Nephron progenitor cell (in vitro differentiated cells): ENCODE data around the gene CFD.
"Not testable (repeated sequence)": the region's sequence is repeated elsewhere in the genome, so short reads cannot be mapped to it uniquely, and the experiment has no call there.

ENCODE experiments used
- DNase-seq: peaks from one replicate; pipeline ENCODE4 v3.0.0; 2021
- H3K27ac Mint-ChIP-seq: 2 replicates; pipeline ENCODE4 v1.8.0; 2021; ENCODE audit warnings: mild to moderate bottlenecking, moderate library complexity, mixed read lengths
- H3K27me3 Mint-ChIP-seq: 2 replicates; pipeline ENCODE4 v1.8.0; 2021; ENCODE audit warnings: mild to moderate bottlenecking, low read depth, mixed read lengths; ENCODE audit not compliant: poor library complexity
- H3K36me3 Mint-ChIP-seq: 2 replicates; pipeline ENCODE4 v1.8.0; 2021; ENCODE audit warnings: low read depth, mixed read lengths
- H3K4me1 Mint-ChIP-seq: 2 replicates; pipeline ENCODE4 v1.8.0; 2021; ENCODE audit warnings: mixed read lengths
- H3K4me3 Mint-ChIP-seq: 2 replicates; pipeline ENCODE4 v1.8.0; 2021; ENCODE audit warnings: mild to moderate bottlenecking, moderate library complexity, mixed read lengths
- H3K9me3 Mint-ChIP-seq: 2 replicates; pipeline ENCODE4 v1.8.0; 2021; ENCODE audit warnings: mild to moderate bottlenecking, moderate library complexity, mixed read lengths
- CTCF ChIP-seq: fragments of 200-600 bp; sonication (generic); IDR thresholded peaks from 2 replicates; pipeline ENCODE4 v1.5.0; 2021; ENCODE audit warnings: antibody characterized with exemption

CFD gene

GRCh38 chr19:873561-874041 is 14.1 kb downstream of the CFD start:
- no peak overlapping the region for H3K27ac Mint-ChIP-seq
- H3K36me3 Mint-ChIP-seq, result peaks cover 29% of the 10 kb centered on the region
- no peaks in the 10 kb centered on the region for H3K9me3 Mint-ChIP-seq
- H3K4me1 Mint-ChIP-seq, result no peaks in the 10 kb centered on the region
- no peaks in the 10 kb centered on the region for H3K27me3 Mint-ChIP-seq
- no peak for TF ChIP-seq CTCF
- H3K4me3 Mint-ChIP-seq, result no peak overlapping the region
- no peak for DNase-seq

GRCh38 chr19:875265-875879 is 15.9 kb downstream of the CFD start:
- H3K4me3 Mint-ChIP-seq, result no peak overlapping the region
- DNase-seq, result no peak
- no peaks in the 10 kb centered on the region for H3K9me3 Mint-ChIP-seq
- H3K27me3 Mint-ChIP-seq, result no peaks in the 10 kb centered on the region
- peaks cover 21% of the 10 kb centered on the region for H3K36me3 Mint-ChIP-seq
- no peaks in the 10 kb centered on the region for H3K4me1 Mint-ChIP-seq
- no peak overlapping the region for H3K27ac Mint-ChIP-seq
- TF ChIP-seq CTCF, result no peak

DNA sequence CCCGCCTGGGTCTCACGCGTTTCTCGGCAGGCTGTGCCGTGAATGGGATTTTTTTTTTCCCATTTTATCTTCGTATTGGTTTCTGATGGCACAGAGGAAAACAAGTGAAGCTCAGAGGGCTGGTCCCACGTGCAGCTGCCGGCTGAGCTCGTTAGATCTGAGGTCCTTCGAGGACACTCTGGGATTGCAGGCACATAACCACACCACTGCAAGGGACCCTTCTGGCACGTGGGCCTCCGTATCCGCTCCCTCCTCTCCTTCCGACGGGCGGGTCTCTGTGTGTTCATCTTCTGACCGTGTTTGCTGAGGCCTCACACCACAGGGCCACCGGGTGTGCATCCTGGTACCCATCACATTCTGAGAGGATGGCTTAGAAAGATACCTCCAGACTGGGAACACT is 16.6 kb downstream of the CFD start:
- Mint-ChIP-seq H3K27me3 (no peaks in the 10 kb centered on the region), H3K9me3 (no peaks in the 10 kb centered on the region)

DNA sequence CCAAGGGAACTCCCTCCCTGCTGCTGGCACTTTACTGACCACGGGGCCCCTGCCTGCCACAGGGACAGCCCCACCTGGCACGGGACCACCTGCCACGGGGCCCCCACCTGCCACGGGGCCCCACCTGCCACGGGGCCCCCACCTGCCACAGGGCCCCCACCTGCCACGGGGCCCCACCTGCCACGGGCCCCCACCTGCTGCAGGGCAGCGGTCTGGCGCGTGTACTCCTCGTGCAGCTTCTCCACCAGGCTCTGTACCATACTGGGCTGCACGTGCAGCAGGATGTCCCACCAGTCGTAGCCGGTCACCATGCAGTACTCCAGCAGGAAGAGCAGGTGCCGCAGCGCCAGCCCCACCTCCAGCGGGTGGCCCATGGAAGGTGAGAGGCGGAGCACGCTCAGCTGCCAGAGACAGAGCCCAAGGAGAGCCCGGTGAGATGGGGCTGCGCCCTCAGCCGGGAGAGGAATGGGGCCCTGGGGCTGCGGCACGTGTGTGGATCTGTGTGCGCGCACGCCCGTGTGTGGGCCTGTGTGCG is 17.4 kb downstream of the CFD start:
- no peaks in the 10 kb centered on the region for H3K9me3 Mint-ChIP-seq
- H3K27ac Mint-ChIP-seq, result no peak overlapping the region
- DNase-seq, result no peak
- peaks cover 30% of the 10 kb centered on the region for H3K36me3 Mint-ChIP-seq
- H3K27me3 Mint-ChIP-seq, result no peaks in the 10 kb centered on the region
- no peaks in the 10 kb centered on the region for H3K4me1 Mint-ChIP-seq
- H3K4me3 Mint-ChIP-seq, result no peak overlapping the region
- no peak for TF ChIP-seq CTCF

More for the DNA sequence above, 16.6 kb downstream of the CFD start:
- Mint-ChIP-seq H3K4me1 (no peaks in the 10 kb centered on the region), H3K27ac (no peak overlapping the region), H3K4me3 (no peak overlapping the region), H3K36me3 (peaks cover 27% of the 10 kb centered on the region)
- TF ChIP-seq CTCF, result no peak
- no peak for DNase-seq

GRCh38 chr19:877992-878660 is 18.7 kb downstream of the CFD start:
- H3K36me3 Mint-ChIP-seq, result peaks cover 39% of the 10 kb centered on the region
- H3K27ac Mint-ChIP-seq, H3K9me3 Mint-ChIP-seq, H3K4me1 Mint-ChIP-seq, H3K4me3 Mint-ChIP-seq, H3K27me3 Mint-ChIP-seq, DNase-seq: not testable (repeated sequence)

DNA sequence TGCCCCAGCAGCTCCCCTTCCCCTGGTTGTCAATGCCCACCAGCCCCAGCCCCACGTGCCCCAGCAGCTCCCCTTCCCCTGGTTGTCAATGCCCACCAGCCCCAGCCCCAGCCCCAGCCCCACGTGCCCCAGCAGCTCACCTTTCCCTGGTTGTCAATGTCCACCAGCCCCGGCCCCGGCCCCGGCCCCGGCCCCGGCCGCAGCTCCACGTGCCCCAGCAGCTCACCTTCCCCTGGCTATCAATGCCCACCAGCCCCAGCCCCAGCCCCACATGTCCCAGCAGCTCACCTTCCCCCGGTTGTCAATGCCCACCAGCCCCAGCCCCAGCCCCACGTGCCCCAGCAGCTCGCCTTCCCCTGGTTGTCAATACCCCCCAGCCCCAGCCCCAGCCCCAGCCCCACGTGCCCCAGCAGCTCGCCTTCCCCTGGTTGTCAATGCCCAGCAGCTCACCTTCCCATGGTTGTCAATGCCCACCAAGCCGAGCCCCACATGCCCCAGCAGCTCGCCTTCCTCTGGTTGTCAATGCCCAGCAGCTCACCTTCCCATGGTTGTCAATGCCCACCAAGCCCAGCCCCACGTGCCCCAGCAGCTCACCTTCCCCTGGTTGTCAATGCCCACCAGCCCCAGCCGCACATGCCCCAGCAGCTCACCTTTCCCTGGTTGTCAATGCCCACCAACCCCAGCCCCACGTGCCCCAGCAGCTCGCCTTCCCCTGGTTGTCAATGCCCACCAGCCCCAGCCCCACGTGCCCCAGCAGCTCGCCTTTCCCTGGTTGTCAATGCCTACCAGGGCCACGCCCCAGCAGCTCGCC is 19.5 kb downstream of the CFD start:
- not testable (repeated sequence) for H3K27me3 Mint-ChIP-seq, H3K4me1 Mint-ChIP-seq, H3K4me3 Mint-ChIP-seq, DNase-seq, H3K9me3 Mint-ChIP-seq, H3K27ac Mint-ChIP-seq
- H3K36me3 Mint-ChIP-seq, result peaks cover 39% of the 10 kb centered on the region
